ENCODE results near the gene SLC16A8.

The SLC16A8 gene

GRCh38 chr22:38071421-38072321, 12.3 kb downstream of the SLC16A8 start:
- no peak for DNase-seq

GRCh38 chr22:38070250-38070921, 13.6 kb downstream of the SLC16A8 start:
- no peak for DNase-seq

GRCh38 chr22:38069372-38070249, 14.4 kb downstream of the SLC16A8 start:
- DNase-seq = no peak

GRCh38 chr22:38068641-38069371, 15.2 kb downstream of the SLC16A8 start:
- no peak for DNase-seq

- no peak for DNase-seq
Observed at GRCh38 chr22:38067761-38068360, 16.1 kb downstream of the SLC16A8 start.

- no peak for DNase-seq
Observed at GRCh38 chr22:38067028-38067415, 17.0 kb downstream of the SLC16A8 start.

GRCh38 chr22:38066381-38067027, 17.5 kb downstream of the SLC16A8 start:
- DNase-seq = no peak

- no peak for DNase-seq
Observed at GRCh38 chr22:38065539-38065938, 18.4 kb downstream of the SLC16A8 start.

GRCh38 chr22:38062791-38063190, 21.2 kb downstream of the SLC16A8 start:
- DNase-seq = no peak

- peak; percentile 94 for DNase-seq
Observed at GRCh38 chr22:38056969-38057891, 26.8 kb downstream of the SLC16A8 start, which contains the start of gene PICK1. TSS of gene PICK1 (plus strand) at chr22:38057404. CDS start at chr22:38057810, 406 bp downstream.

GRCh38 chr22:38051900-38052862, 31.8 kb downstream of the SLC16A8 start:
- peak; percentile 90 for DNase-seq

- DNase-seq = no peak
Observed at GRCh38 chr22:38051261-38051660, 32.7 kb downstream of the SLC16A8 start.

GRCh38 chr22:38050720-38051119, 33.3 kb downstream of the SLC16A8 start:
- DNase-seq = no peak

GRCh38 chr22:38049812-38050619, 34.0 kb downstream of the SLC16A8 start:
- no peak for DNase-seq

GRCh38 chr22:38046070-38046748, 37.8 kb downstream of the SLC16A8 start:
- no peak for DNase-seq

- DNase-seq = no peak
Observed at GRCh38 chr22:38043151-38044039, 40.6 kb downstream of the SLC16A8 start.

GRCh38 chr22:38042488-38042790, 41.5 kb downstream of the SLC16A8 start:
- no peak for DNase-seq

Measured in activated CD8-positive, alpha-beta memory T cell treated with anti-CD3 and anti-CD28 coated beads for 24 hours (primary cell).